ENCODE data around the gene CDC42BPG. TPM values are rescaled to one million over a fixed set of nuclear protein-coding genes. Genes with fewer than 3 reads are reported as not detected.

Gene CDC42BPG
- total RNA-seq, 1 experiment from 2014 or later, result 30.1 TPM

DNA sequence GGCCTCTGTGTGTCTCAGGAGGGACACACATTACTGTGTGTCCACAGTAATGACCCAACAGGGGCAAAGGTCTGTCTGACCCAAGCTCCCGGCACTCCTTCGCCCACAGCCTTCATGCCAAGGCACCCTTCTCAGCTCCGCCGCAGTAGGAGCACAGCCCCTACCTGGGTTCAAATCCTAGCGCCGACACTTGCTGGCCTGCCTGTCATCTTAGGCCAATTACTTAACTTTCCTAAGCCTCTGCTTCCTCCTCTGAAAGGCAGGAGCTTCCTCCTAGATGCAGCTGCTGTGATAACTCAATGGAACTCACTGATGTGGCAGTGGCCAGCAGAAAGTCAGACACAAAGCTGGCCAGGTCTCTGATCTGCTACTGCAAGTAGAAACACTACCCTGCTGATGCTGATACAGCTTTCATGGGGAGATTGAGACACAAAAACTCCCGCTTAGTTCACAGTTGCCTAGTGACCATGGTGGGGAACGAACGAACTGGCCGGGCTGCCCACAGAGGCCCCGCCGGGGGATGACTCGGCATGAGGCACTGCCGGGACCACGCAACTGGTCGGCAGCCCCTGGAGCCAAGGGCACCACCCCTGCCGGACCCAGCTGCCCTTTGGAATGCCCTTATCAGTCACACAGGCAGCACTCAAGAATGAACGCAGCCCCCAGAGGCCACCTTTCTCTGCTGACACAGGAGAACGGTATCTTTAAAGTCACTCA is 25.9 kb upstream of the CDC42BPG start:
- Histone ChIP-seq H3K9ac (ENCODE audit: low read length) (no peak overlapping the region), H3K4me2 (ENCODE audit: low read length) (0 out of 2 replicates have a peak overlapping the region, but pooled peaks have one; percentile 13), H3K4me3 (replicated peaks in 1 of 2; ENCODE audit: low read depth in 1 of 2, low read length in 2 of 2) (no peak overlapping the region), H3K27ac (ENCODE audit: low read depth, low read length) (peak overlapping the region; percentile 27; the same call in 1 of the 2 replicates), H3K36me3 (ENCODE audit: control insufficient read depth in 1 of 2, insufficient read depth in 2 of 2, low read length in 2 of 2) (peaks cover 25 to 47% of the 10 kb centered on the region in 2 experiments), H2AFZ (ENCODE audit: low read depth, low read length, poor library complexity, severe bottlenecking) (no peak overlapping the region), H3K9me3 (ENCODE audit: control insufficient read depth in 1 of 2, insufficient read depth in 1 of 2, low read depth in 1 of 2, low read length in 2 of 2) (no peaks in the 10 kb centered on the region), H3K9me2 (ENCODE audit: insufficient read depth) (no peaks in the 10 kb centered on the region), H3K79me2 (ENCODE audit: insufficient read depth, low read length) (peaks cover 93% of the 10 kb centered on the region), H3K4me1 (ENCODE audit: control insufficient read depth in 1 of 2, insufficient read depth in 2 of 2, low read length in 2 of 2) (peaks cover 6 to 61% of the 10 kb centered on the region in 2 experiments; a peak in 3 of 4 replicates), H3K27me3 (ENCODE audit: insufficient read depth, low read length) (no peaks in the 10 kb centered on the region), H4K20me1 (ENCODE audit: insufficient read depth) (no peaks in the 10 kb centered on the region)
- DNase-seq (ENCODE audit: low read depth, low spot score) (no peak), ATAC-seq (no peak)
- CTCF ChIA-PET, result no interaction called here
- RAD21 ChIA-PET (ENCODE audit: low non-redundant PET in 1 of 2, low total read pairs in 2 of 2, uncharacterized antibody in 2 of 2, unreplicated experiment in 2 of 2), result no interaction called here
- no TSS peak for BruUV-seq (replicated peaks)
- intact Hi-C loops (cut with micrococcal nuclease), result no loop called here
- POLR2A ChIA-PET, result no interaction called here
- no peak for TF ChIP-seq TCF7L2 (IDR thresholded peaks at IDR 0.05; ENCODE audit: borderline replicate concordance, extremely low read depth, insufficient read depth, insufficient read length)
- no peak for TF ChIP-seq EGR1 (IDR thresholded peaks at IDR 0.05; ENCODE audit: low read depth)
- no peak for TF ChIP-seq ZFX (IDR thresholded peaks at IDR 0.05)
- TF ChIP-seq, protein P1, sequence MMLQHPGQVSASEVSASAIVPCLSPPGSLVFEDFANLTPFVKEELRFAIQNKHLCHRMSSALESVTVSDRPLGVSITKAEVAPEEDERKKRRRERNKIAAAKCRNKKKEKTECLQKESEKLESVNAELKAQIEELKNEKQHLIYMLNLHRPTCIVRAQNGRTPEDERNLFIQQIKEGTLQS (IDR thresholded peaks at IDR 0.05), result no peak
- no peak for TF ChIP-seq POLR2AphosphoS5 (IDR thresholded peaks at IDR 0.05; ENCODE audit: low read depth, low read length)
- TF ChIP-seq, protein P2, sequence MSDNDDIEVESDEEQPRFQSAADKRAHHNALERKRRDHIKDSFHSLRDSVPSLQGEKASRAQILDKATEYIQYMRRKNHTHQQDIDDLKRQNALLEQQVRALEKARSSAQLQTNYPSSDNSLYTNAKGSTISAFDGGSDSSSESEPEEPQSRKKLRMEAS (IDR thresholded peaks at IDR 0.05), result no peak
- no peak for TF ChIP-seq SIN3A (IDR thresholded peaks at IDR 0.05; ENCODE audit: low read depth)
- no peak for TF ChIP-seq EZH2phosphoT487 (IDR thresholded peaks at IDR 0.05; ENCODE audit: borderline replicate concordance)
- no peak for TF ChIP-seq CBX3 (IDR thresholded peaks at IDR 0.05; ENCODE audit: low read depth)
- no peak for TF ChIP-seq CEBPB (IDR thresholded peaks at IDR 0.05; ENCODE audit: low read depth)
- no peak for TF ChIP-seq EZH2 (IDR thresholded peaks at IDR 0.05)
- no peak for TF ChIP-seq ELF1 (IDR thresholded peaks at IDR 0.05; ENCODE audit: borderline replicate concordance, low read depth)
- TF ChIP-seq SP1 (IDR thresholded peaks at IDR 0.05; ENCODE audit: low read depth), result no peak
